Naive thymus-derived CD4-positive, alpha-beta T cell (primary cell): Measurements from ENCODE around the gene PA2G4. TPM values are rescaled to one million over a fixed set of nuclear protein-coding genes. Genes with fewer than 3 reads are reported as not detected.

Experiments
- ATAC-seq: fragments of 150-1000 bp; cut with Tn5 transposase; 2 replicates; pipeline ENCODE4 v1.10.0; 2021; ENCODE audit warnings: mild to moderate bottlenecking, moderate library complexity
- CTCF ChIA-PET: fragments of 350-600 bp; sonication (Branson Sonifier 250); formaldehyde crosslinking; loops from one replicate; lab custom pipeline; 2021; ENCODE audit warnings: antibody characterized with exemption; lab: Charles Lee
- POLR2A ChIA-PET: fragments of 350-600 bp; sonication (Branson Sonifier 250); formaldehyde crosslinking; loops from one replicate; lab custom pipeline; 2021; ENCODE audit warnings: antibody characterized with exemption, inconsistent platforms; lab: Charles Lee
- DNase-seq, 9 donors: peaks; one replicate each; pipeline versions ENCODE4 v3.0.0 to v3.0.0-alpha.2; 2020 to 2022; ENCODE audit warnings: mixed read lengths in 1 of 9
- H3K27ac ChIP-seq: one replicate; pipeline ENCODE4 v1.7.0; 2013; ENCODE audit warnings: mild to moderate bottlenecking, low read depth, low read length, moderate library complexity
- H3K27me3 ChIP-seq, 2 donors: one replicate each; pipeline ENCODE4 v1.7.0; 2013; ENCODE audit warnings: low read length in 2 of 2, mild to moderate bottlenecking in 2 of 2, moderate library complexity in 2 of 2; ENCODE audit not compliant: control insufficient read depth in 2 of 2, insufficient read depth in 2 of 2
- H3K36me3 ChIP-seq, 3 experiments: 1 replicate in 2 of 3; 2 replicates in 1 of 3; pipeline ENCODE4 v1.7.0; 2013; ENCODE audit warnings: low read length in 3 of 3, mild to moderate bottlenecking in 3 of 3, moderate library complexity in 1 of 3; ENCODE audit not compliant: insufficient read depth in 3 of 3, control insufficient read depth in 2 of 3
- H3K4me1 ChIP-seq, 2 donors: one replicate each; pipeline ENCODE4 v1.7.0; 2013; ENCODE audit warnings: low read length in 2 of 2, mild to moderate bottlenecking in 2 of 2, moderate library complexity in 1 of 2; ENCODE audit not compliant: control insufficient read depth in 2 of 2, insufficient read depth in 2 of 2
- H3K4me3 ChIP-seq: 2 replicates; pipeline ENCODE4 v1.7.0; 2013; ENCODE audit warnings: mild to moderate bottlenecking, low read length
- H3K9me3 ChIP-seq, 3 experiments: 1 replicate in 2 of 3; 2 replicates in 1 of 3; pipeline ENCODE4 v1.7.0; 2013; ENCODE audit warnings: low read length in 3 of 3; ENCODE audit not compliant: control insufficient read depth in 2 of 3
- H3K27ac Mint-ChIP-seq, 9 donors: one replicate each; pipeline ENCODE4 v1.8.0; 2020 to 2022; ENCODE audit warnings: mixed read lengths in 9 of 9, mild to moderate bottlenecking in 8 of 9, moderate library complexity in 5 of 9, inconsistent platforms in 2 of 9
- H3K27me3 Mint-ChIP-seq, 5 donors: one replicate each; pipeline ENCODE4 v1.8.0; 2021 to 2022; ENCODE audit warnings: mixed read lengths in 5 of 5, mild to moderate bottlenecking in 1 of 5
- H3K36me3 Mint-ChIP-seq, 5 donors: one replicate each; pipeline ENCODE4 v1.8.0; 2020 to 2022; ENCODE audit warnings: mixed read lengths in 5 of 5, mild to moderate bottlenecking in 3 of 5, inconsistent platforms in 1 of 5
- H3K4me1 Mint-ChIP-seq, 7 donors: one replicate each; pipeline ENCODE4 v1.8.0; 2020 to 2022; ENCODE audit warnings: mixed read lengths in 7 of 7, mild to moderate bottlenecking in 3 of 7, inconsistent platforms in 1 of 7
- H3K4me3 Mint-ChIP-seq, 10 donors: one replicate each; pipeline ENCODE4 v1.8.0; 2020 to 2022; ENCODE audit warnings: mild to moderate bottlenecking in 10 of 10, mixed read lengths in 10 of 10, moderate library complexity in 6 of 10, inconsistent platforms in 2 of 10
- H3K9me3 Mint-ChIP-seq, 11 donors: one replicate each; pipeline ENCODE4 v1.8.0; 2020 to 2022; ENCODE audit warnings: mixed read lengths in 11 of 11, mild to moderate bottlenecking in 4 of 11, inconsistent platforms in 1 of 11, moderate library complexity in 1 of 11
- intact Hi-C, 2 donors: fragments of 100-400 bp; cut with micrococcal nuclease; formaldehyde crosslinking; loops; one replicate each; pipeline ENCODE4 v1.15.1; 2023
- polyA plus RNA-seq, 2 donors: library from polyadenylated mRNA; unstranded; fragments of 300-500 nt; fragmentation: Illumina TruSeq; gene quantifications; one replicate each; pipeline ENCODE4 v1.2.3, GENCODE V29; 2021
- total RNA-seq, 6 experiments: library from RNA in 5 of 6; stranded (reverse) in 5 of 6; gene quantifications; 1 replicate in 5 of 6; 2 replicates in 1 of 6; pipeline ENCODE4 v1.2.3 and lab custom pipeline; 2021 to 2026

Gene PA2G4
- total and polyA plus RNA-seq, 7 experiments from 2014 or later: 61.7 to 254 (median 121) TPM

DNA sequence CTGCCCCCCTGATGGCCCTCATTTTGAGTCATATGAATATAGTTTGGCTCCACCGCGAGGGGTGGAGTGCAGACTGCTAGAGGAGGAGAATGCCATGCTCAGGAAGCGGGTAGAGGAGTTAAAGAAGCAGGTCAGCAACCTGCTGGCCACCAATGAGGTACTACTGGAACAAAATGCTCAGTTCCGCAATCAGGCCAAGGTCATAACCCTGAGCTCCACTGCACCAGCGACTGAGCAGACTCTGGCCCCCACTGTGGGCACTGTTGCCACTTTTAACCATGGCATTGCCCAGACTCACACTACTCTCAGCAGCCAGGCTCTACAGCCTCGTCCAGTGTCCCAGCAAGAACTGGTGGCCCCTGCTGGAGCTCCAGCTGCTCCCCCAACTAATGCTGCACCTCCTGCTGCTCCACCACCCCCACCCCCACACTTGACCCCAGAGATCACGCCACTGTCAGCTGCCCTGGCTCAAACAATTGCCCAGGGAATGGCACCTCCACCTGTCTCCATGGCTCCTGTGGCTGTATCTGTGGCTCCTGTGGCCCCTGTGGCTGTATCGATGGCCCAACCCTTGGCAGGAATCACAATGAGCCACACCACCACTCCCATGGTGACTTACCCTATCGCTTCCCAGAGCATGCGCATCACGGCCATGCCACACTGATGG is 17.0 kb downstream of the PA2G4 start:
- POLR2A ChIA-PET: interaction anchor here (0.7 to 7.6 kb wide), 4 partner anchors 17 to 137 kb away, joined by 3 to 230 read pairs (median 74); partner anchors contain the start of genes ANKRD52, PA2G4 and SMARCC2
- Histone ChIP-seq H3K36me3 (peaks cover 0 to 18% (median 0%) of the 10 kb centered on the region in 3 experiments), H3K4me1 (peaks cover 27 to 35% of the 10 kb centered on the region in 2 donors), H3K9me3 (no peaks in the 10 kb centered on the region), H3K27ac (no peak overlapping the region), H3K27me3 (no peaks in the 10 kb centered on the region), H3K4me3 (no peak overlapping the region)
- Mint-ChIP-seq H3K27ac (peak overlapping the region in 1 of 9 donors; percentile 36), H3K36me3 (peaks cover 7 to 25% (median 17%) of the 10 kb centered on the region in 5 donors), H3K4me3 (no peak overlapping the region), H3K27me3 (no peaks in the 10 kb centered on the region), H3K4me1 (peaks cover 29 to 60% (median 50%) of the 10 kb centered on the region in 7 donors), H3K9me3 (peaks cover 0 to 5% (median 0%) of the 10 kb centered on the region in 11 donors)
- DNase-seq (no peak), ATAC-seq (no peak)
- intact Hi-C loops: no loop called here
- CTCF ChIA-PET: interaction anchor here (0.7 to 13.4 kb wide), 3 partner anchors 68 to 85 kb away, joined by 3 to 193 read pairs (median 3); partner anchors contain the start of gene SMARCC2

DNA sequence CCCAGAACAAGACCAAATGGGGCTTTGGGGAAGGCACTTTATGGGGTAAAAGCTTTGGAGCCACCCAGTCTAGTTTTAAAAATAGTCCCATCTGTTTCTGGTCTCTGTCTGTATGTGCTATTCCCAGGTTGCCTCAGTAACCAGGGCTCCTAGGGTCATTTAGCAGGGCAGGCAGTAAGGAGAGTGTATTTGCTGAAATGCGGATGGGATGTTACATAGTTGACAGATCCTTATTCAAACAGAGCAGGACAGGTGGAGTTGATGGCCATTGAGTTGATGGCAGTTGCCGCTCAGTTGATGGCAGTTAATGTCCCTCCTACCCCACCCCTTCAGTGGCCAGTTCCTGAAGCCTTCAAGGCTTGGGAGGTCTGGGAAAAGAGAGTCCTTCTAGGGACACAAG is 18.3 kb downstream of the PA2G4 start:
- Histone ChIP-seq H3K4me3 (no peak overlapping the region), H3K9me3 (no peaks in the 10 kb centered on the region), H3K27me3 (no peaks in the 10 kb centered on the region), H3K36me3 (peaks cover 0 to 17% (median 0%) of the 10 kb centered on the region in 3 experiments), H3K4me1 (peaks cover 36 to 46% of the 10 kb centered on the region in 2 donors), H3K27ac (no peak overlapping the region)
- peaks cover 35 to 61% (median 59%) of the 10 kb centered on the region in 7 donors for H3K4me1 Mint-ChIP-seq
- H3K27ac Mint-ChIP-seq: peak overlapping the region in 4 of 9 donors; percentile 1 to 79 (median 18)
- H3K4me3 Mint-ChIP-seq: no peak overlapping the region
- H3K27me3 Mint-ChIP-seq: no peaks in the 10 kb centered on the region
- intact Hi-C loops: no loop called here
- ATAC-seq (no peak), DNase-seq (no peak)
- ChIA-PET POLR2A (interaction anchor here (0.6 to 13.1 kb wide), 5 partner anchors 37 to 273 kb away, joined by 3 to 192 read pairs (median 5); partner anchors contain the start of genes MYL6 and SMARCC2), CTCF (interaction anchor here (0.7 to 13.4 kb wide), 4 partner anchors 29 to 83 kb away, joined by 3 to 193 read pairs (median 3); partner anchors contain the start of gene SMARCC2)
- peaks cover 0 to 5% (median 0%) of the 10 kb centered on the region in 11 donors for H3K9me3 Mint-ChIP-seq
- peaks cover 3 to 14% (median 4%) of the 10 kb centered on the region in 5 donors for H3K36me3 Mint-ChIP-seq

DNA sequence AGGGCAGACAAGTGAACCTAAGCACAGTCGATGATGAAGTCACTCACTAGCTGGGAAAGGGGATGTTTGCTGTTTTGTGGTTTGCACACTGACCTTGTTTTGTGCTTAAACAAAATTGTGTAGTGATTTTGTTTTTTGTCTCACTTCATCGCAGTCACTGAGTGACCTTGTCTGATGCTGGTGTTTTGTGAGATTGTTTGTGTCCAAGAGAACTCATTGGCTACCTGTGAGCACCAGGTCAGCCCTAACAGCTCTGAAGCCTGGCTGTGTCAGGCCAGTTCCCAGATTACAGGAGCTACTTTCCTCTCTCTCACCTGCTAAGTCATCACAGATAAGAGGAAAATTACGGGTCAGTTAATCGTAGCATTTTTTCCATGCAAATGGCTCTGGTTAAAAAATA is 19.8 kb downstream of the PA2G4 start:
- Histone ChIP-seq H3K27ac (no peak overlapping the region), H3K27me3 (no peaks in the 10 kb centered on the region), H3K4me1 (peaks cover 26 to 38% of the 10 kb centered on the region in 2 donors), H3K9me3 (no peaks in the 10 kb centered on the region), H3K4me3 (no peak overlapping the region), H3K36me3 (peaks cover 0 to 23% (median 0%) of the 10 kb centered on the region in 3 experiments)
- DNase-seq (no peak), ATAC-seq (no peak)
- H3K27me3 Mint-ChIP-seq: no peaks in the 10 kb centered on the region
- POLR2A ChIA-PET: interaction anchor here (1.1 to 13.1 kb wide), 7 partner anchors 20 to 340 kb away, joined by 3 to 192 read pairs (median 11); partner anchors contain the start of genes MYL6, MYL6B, PA2G4 and RNF41
- H3K27ac Mint-ChIP-seq: peak overlapping the region in 8 of 9 donors; percentile 27 to 90 (median 61)
- intact Hi-C loops: no loop called here
- no peak overlapping the region for H3K4me3 Mint-ChIP-seq
- H3K36me3 Mint-ChIP-seq: peaks cover 0 to 11% (median 0%) of the 10 kb centered on the region in 5 donors
- peaks cover 0 to 2% (median 0%) of the 10 kb centered on the region in 11 donors for H3K9me3 Mint-ChIP-seq
- peaks cover 26 to 51% (median 49%) of the 10 kb centered on the region in 7 donors for H3K4me1 Mint-ChIP-seq
- CTCF ChIA-PET: interaction anchor here (0.5 to 13.4 kb wide), 10 partner anchors 10 to 531 kb away, joined by 3 to 193 read pairs (median 4); partner anchors contain the start of genes MYL6B, RNF41 and SMARCC2

- Mint-ChIP-seq H3K4me1 (peaks cover 33 to 66% (median 57%) of the 10 kb centered on the region in 7 donors), H3K27ac (peak overlapping the region; percentile 86 to 99 (median 91)), H3K27me3 (no peaks in the 10 kb centered on the region), H3K36me3 (peaks cover 5 to 30% (median 17%) of the 10 kb centered on the region in 5 donors), H3K9me3 (peaks cover 0 to 4% (median 0%) of the 10 kb centered on the region in 11 donors), H3K4me3 (peak overlapping the region in 8 of 10 donors; percentile 27 to 99 (median 96))
- POLR2A ChIA-PET: interaction anchor here (0.8 to 13.1 kb wide), 11 partner anchors 9 to 322 kb away, joined by 3 to 192 read pairs (median 5); partner anchors contain the start of genes MYL6, MYL6B, PA2G4 and RAB5B
- Histone ChIP-seq H3K36me3 (peaks cover 14 to 25% (median 17%) of the 10 kb centered on the region in 3 experiments), H3K9me3 (no peaks in the 10 kb centered on the region), H3K27ac (peak overlapping the region; percentile 72), H3K4me1 (peaks cover 39 to 46% of the 10 kb centered on the region in 2 donors), H3K4me3 (no peak overlapping the region), H3K27me3 (no peaks in the 10 kb centered on the region)
- ATAC-seq (no peak), DNase-seq (no peak)
- CTCF ChIA-PET: interaction anchor here (0.6 to 13.4 kb wide), 11 partner anchors 9 to 384 kb away, joined by 3 to 193 read pairs (median 5); partner anchors contain the start of genes GDF11, MYL6, MYL6B and RNF41
- intact Hi-C loops: loop anchor here (1.0 to 5.0 kb wide), 9 partner anchors 8 to 961 kb away; partner anchors contain the start of genes MYL6 (in 2 of the 2), SMARCC2 (in 2 of the 2), ZC3H10 (in 2 of the 2) and NAB2 (in 1 of the 2)
Observed at GRCh38 chr12:56126732-56127239, 22.4 kb downstream of the PA2G4 start.

- peaks cover 9 to 37% (median 23%) of the 10 kb centered on the region in 5 donors for H3K36me3 Mint-ChIP-seq
- DNase-seq (no peak), ATAC-seq (no peak)
- intact Hi-C loops: loop anchor here (1.0 to 5.0 kb wide), 3 partner anchors 23 to 960 kb away; partner anchors contain the start of genes NAB2 (in 1 of the 2), PA2G4 (in 1 of the 2) and TIMELESS (in 1 of the 2)
- no peaks in the 10 kb centered on the region for H3K27me3 ChIP-seq
- ChIA-PET POLR2A (interaction anchor here (0.7 to 13.1 kb wide), 12 partner anchors 10 to 219 kb away, joined by 3 to 192 read pairs (median 17); partner anchors contain the start of genes ANKRD52, CNPY2, IL23A and MYL6), CTCF (interaction anchor here (0.6 to 13.4 kb wide), 16 partner anchors 9 to 402 kb away, joined by 3 to 193 read pairs (median 4); partner anchors contain the start of genes MYL6, PA2G4, SMARCC2 and ZC3H10)
- H3K9me3 Mint-ChIP-seq: peaks cover 0 to 4% (median 0%) of the 10 kb centered on the region in 11 donors
- H3K4me1 ChIP-seq: peaks cover 39 to 53% of the 10 kb centered on the region in 2 donors
- peak overlapping the region; percentile 95 to 100 (median 98) for H3K4me3 Mint-ChIP-seq
- peak overlapping the region; percentile 23 for H3K4me3 ChIP-seq
- H3K4me1 Mint-ChIP-seq: peaks cover 39 to 73% (median 64%) of the 10 kb centered on the region in 7 donors
- no peaks in the 10 kb centered on the region for H3K27me3 Mint-ChIP-seq
- H3K9me3 ChIP-seq: no peaks in the 10 kb centered on the region
- peak overlapping the region; percentile 86 to 99 (median 91) for H3K27ac Mint-ChIP-seq
- peak overlapping the region; percentile 72 for H3K27ac ChIP-seq
- H3K36me3 ChIP-seq: peaks cover 22 to 29% (median 23%) of the 10 kb centered on the region in 3 experiments
Observed at GRCh38 chr12:56127485-56127887, 23.1 kb downstream of the PA2G4 start.
